ENCODE data around the gene HLX.

- TF ChIP-seq CTCF (IDR thresholded peaks at IDR 0.05; ENCODE audit: low read depth, low read length, missing input control) (no peak), GABPA (IDR thresholded peaks at IDR 0.05 in 1 of 2, conservative IDR thresholded peaks at IDR 0.05 in 1 of 2) (no peak), REST (IDR thresholded peaks at IDR 0.05) (no peak)
Observed at GRCh38 chr1:220889848-220890287, 10.6 kb downstream of the HLX start.

All from liver (tissue), 3 donors.